Esophagus squamous epithelium (tissue), 4 donors: ENCODE data around the gene BPGM.

Experiments used
- CTCF ChIP-seq, 6 experiments: fragments of 450-650 bp in 4 of 6; fragments of 200-600 bp in 2 of 6; sonication (generic) in 2 of 6; IDR thresholded peaks; one replicate each; pipeline ENCODE4 v1.5.1; 2016 to 2019; ENCODE audit warnings: antibody characterized with exemption in 6 of 6, mild to moderate bottlenecking in 4 of 6, moderate library complexity in 4 of 6
- POLR2A ChIP-seq, 4 donors: fragments of 450-650 bp; IDR thresholded peaks; one replicate each; pipeline ENCODE4 v1.6.1; 2017; ENCODE audit warnings: antibody characterized with exemption in 4 of 4, mild to moderate bottlenecking in 4 of 4, moderate library complexity in 3 of 4

- TF ChIP-seq CTCF (IDR thresholded peaks at IDR 0.05) (no peak), POLR2A (IDR thresholded peaks at IDR 0.05) (no peak)
Observed at GRCh38 chr7:134699021-134699818, 52.6 kb downstream of the BPGM start.
